NCI-H2196 (cell line): ENCODE results near the gene LPIN2.
"Not testable (repeated sequence)": the region's sequence is repeated elsewhere in the genome, so short reads cannot be mapped to it uniquely, and the experiment has no call there.

Experiments
- DNase-seq: peaks from one replicate; lab custom pipeline; 2025; ENCODE audit not compliant: unreplicated experiment; lab: John Stamatoyannopoulos, UW

The LPIN2 gene

GRCh38 chr18:3013024-3013804, at the start of gene LPIN2:
Gene LPIN2 (minus strand): TSS chr18:3013144. CDS start chr18:2960840, 52,304 bp downstream.
- DNase-seq, result peak; percentile 99

- DNase-seq, result no peak
Measured at GRCh38 chr18:3061581-3062312, 48.8 kb upstream of the LPIN2 start.

GRCh38 chr18:3060667-3061580, 48.0 kb upstream of the LPIN2 start:
- no peak for DNase-seq

GRCh38 chr18:3059272-3059671, 46.3 kb upstream of the LPIN2 start:
- DNase-seq, result no peak

- DNase-seq, result no peak
Measured at GRCh38 chr18:3058328-3059191, 45.6 kb upstream of the LPIN2 start.

- DNase-seq, result no peak
Measured at GRCh38 chr18:3057526-3057925, 44.6 kb upstream of the LPIN2 start.

- no peak for DNase-seq
Measured at GRCh38 chr18:3056311-3056710, 43.4 kb upstream of the LPIN2 start.

- DNase-seq, result no peak
Measured at GRCh38 chr18:3055816-3056215, 42.9 kb upstream of the LPIN2 start.

GRCh38 chr18:3055186-3055728, 42.3 kb upstream of the LPIN2 start:
- DNase-seq, result no peak

- no peak for DNase-seq
Measured at GRCh38 chr18:3054780-3055179, 41.8 kb upstream of the LPIN2 start.

GRCh38 chr18:3054214-3054613, 41.3 kb upstream of the LPIN2 start:
- DNase-seq, result no peak

GRCh38 chr18:3053081-3053480, 40.1 kb upstream of the LPIN2 start:
- no peak for DNase-seq

- DNase-seq, result no peak
Measured at GRCh38 chr18:3052411-3052758, 39.4 kb upstream of the LPIN2 start.

- no peak for DNase-seq
Measured at GRCh38 chr18:3051718-3052410, 38.9 kb upstream of the LPIN2 start.

- DNase-seq, result not testable (repeated sequence)
Measured at GRCh38 chr18:3049897-3050454, 37.0 kb upstream of the LPIN2 start.

GRCh38 chr18:3048820-3049349, 35.9 kb upstream of the LPIN2 start:
- DNase-seq, result no peak

GRCh38 chr18:3048121-3048520, 35.2 kb upstream of the LPIN2 start:
- no peak for DNase-seq

GRCh38 chr18:3046216-3046808, 33.4 kb upstream of the LPIN2 start:
- no peak for DNase-seq
